H9 (cell line): ENCODE data around the gene SLC2A8. TPM values are rescaled to one million over a fixed set of nuclear protein-coding genes. Genes with fewer than 3 reads are reported as not detected.

Experiments
- DNase-seq: peaks from one replicate; pipeline ENCODE4 v3.0.0-alpha.2; 2017
- H2AFZ ChIP-seq: one replicate; pipeline ENCODE4 v1.6.1; 2013; ENCODE audit warnings: mild to moderate bottlenecking, low read length, control low read depth, moderate library complexity
- H2AK5ac ChIP-seq: 2 replicates; pipeline ENCODE4 v1.6.1; 2013; ENCODE audit warnings: low read length, control low read depth, mixed read lengths; ENCODE audit not compliant: insufficient read length
- H2BK120ac ChIP-seq: one replicate; pipeline ENCODE4 v1.6.1; 2013; ENCODE audit warnings: low read depth, mild to moderate bottlenecking, low read length, control low read depth, inconsistent platforms; ENCODE audit not compliant: poor library complexity, severe bottlenecking
- H2BK12ac ChIP-seq: 2 replicates; pipeline ENCODE4 v1.6.1; 2013; ENCODE audit warnings: low read length, control low read depth, mixed read lengths, low read depth; ENCODE audit not compliant: insufficient read length
- H2BK15ac ChIP-seq: 2 replicates; pipeline ENCODE4 v1.6.1; 2013; ENCODE audit warnings: low read depth, low read length, control low read depth
- H2BK20ac ChIP-seq: one replicate; pipeline ENCODE4 v1.6.1; 2013; ENCODE audit warnings: low read depth, mild to moderate bottlenecking, low read length, control low read depth, inconsistent platforms; ENCODE audit not compliant: poor library complexity, severe bottlenecking
- H2BK5ac ChIP-seq: 2 replicates; pipeline ENCODE4 v1.6.1; 2013; ENCODE audit warnings: low read length, control low read depth, mixed read lengths; ENCODE audit not compliant: insufficient read length
- H3K14ac ChIP-seq: 2 replicates; pipeline ENCODE4 v1.6.1; 2013; ENCODE audit warnings: low read length, control low read depth; ENCODE audit not compliant: insufficient read depth
- H3K18ac ChIP-seq: 2 replicates; pipeline ENCODE4 v1.6.1; 2013; ENCODE audit warnings: low read depth, mild to moderate bottlenecking, mixed read lengths, low read length, control low read depth; ENCODE audit not compliant: insufficient read length
- H3K23ac ChIP-seq: 2 replicates; pipeline ENCODE4 v1.6.1; 2013; ENCODE audit warnings: low read length, control low read depth, mixed read lengths, low read depth; ENCODE audit not compliant: insufficient read length
- H3K23me2 ChIP-seq: 2 replicates; pipeline ENCODE4 v1.6.1; 2013; ENCODE audit warnings: low read depth, mild to moderate bottlenecking, mixed read lengths, low read length, control low read depth; ENCODE audit not compliant: insufficient read length, poor library complexity, severe bottlenecking
- H3K27ac ChIP-seq: 2 replicates; pipeline ENCODE4 v1.5.1; 2013; ENCODE audit warnings: low read length, control low read depth, mixed read lengths, low read depth; ENCODE audit not compliant: insufficient read length
- H3K27me3 ChIP-seq: 2 replicates; pipeline ENCODE4 v1.6.1; 2013; ENCODE audit warnings: low read length, control low read depth, inconsistent platforms; ENCODE audit not compliant: insufficient read depth
- H3K4ac ChIP-seq: 2 replicates; pipeline ENCODE4 v1.6.1; 2013; ENCODE audit warnings: low read depth, mild to moderate bottlenecking, control low read depth, inconsistent platforms, low read length, moderate library complexity
- H3K4me1 ChIP-seq: 2 replicates; pipeline ENCODE4 v1.6.1; 2013; ENCODE audit warnings: low read length, control low read depth, inconsistent platforms; ENCODE audit not compliant: insufficient read depth
- H3K4me2 ChIP-seq: 2 replicates; pipeline ENCODE4 v1.6.1; 2013; ENCODE audit warnings: low read length, control low read depth, mixed read lengths; ENCODE audit not compliant: insufficient read length, insufficient read depth
- H3K56ac ChIP-seq: 2 replicates; pipeline ENCODE4 v1.6.1; 2013; ENCODE audit warnings: low read depth, mild to moderate bottlenecking, mixed read lengths, low read length, control low read depth; ENCODE audit not compliant: insufficient read length
- H3K79me1 ChIP-seq: 2 replicates; pipeline ENCODE4 v1.6.1; 2013; ENCODE audit warnings: low read depth, mild to moderate bottlenecking, moderate library complexity, low read length, control low read depth, inconsistent platforms; ENCODE audit not compliant: insufficient read depth, poor library complexity, severe bottlenecking
- H3K79me2 ChIP-seq: 2 replicates; pipeline ENCODE4 v1.6.1; 2013; ENCODE audit warnings: low read length, control low read depth, inconsistent platforms; ENCODE audit not compliant: insufficient read depth
- H3K9ac ChIP-seq: 2 replicates; pipeline ENCODE4 v1.6.1; 2013; ENCODE audit warnings: low read length, control low read depth, mixed read lengths; ENCODE audit not compliant: insufficient read length; ENCODE audit errors: extremely low read depth
- H3K9me3 ChIP-seq: one replicate; pipeline ENCODE4 v1.6.1; 2013; ENCODE audit warnings: low read depth, low read length, inconsistent platforms; ENCODE audit not compliant: control insufficient read depth
- H3T11ph ChIP-seq: one replicate; pipeline ENCODE4 v1.6.1; 2013; ENCODE audit warnings: mild to moderate bottlenecking, low read length, control low read depth, inconsistent platforms
- H4K20me1 ChIP-seq: one replicate; pipeline ENCODE4 v1.6.1; 2013; ENCODE audit not compliant: control insufficient read depth, insufficient read length, insufficient read depth
- H4K5ac ChIP-seq: 2 replicates; pipeline ENCODE4 v1.6.1; 2013; ENCODE audit warnings: low read depth, mild to moderate bottlenecking, mixed read lengths, low read length, control low read depth; ENCODE audit not compliant: insufficient read length
- H4K8ac ChIP-seq: replicated peaks from 2 replicates; pipeline ENCODE4 v1.6.1; 2013; ENCODE audit warnings: low read length, control low read depth, mixed read lengths, low read depth; ENCODE audit not compliant: insufficient read length
- H4K91ac ChIP-seq: 2 replicates; pipeline ENCODE4 v1.6.1; 2013; ENCODE audit warnings: low read depth, mild to moderate bottlenecking, moderate library complexity, mixed read lengths, low read length, control low read depth; ENCODE audit not compliant: insufficient read length
- H3K27ac Mint-ChIP-seq, 3 experiments: 2 replicates in 2 of 3; 3 replicates in 1 of 3; pipeline ENCODE4 v1.8.0; 2020 to 2021; ENCODE audit warnings: mixed read lengths in 3 of 3, mild to moderate bottlenecking in 1 of 3, moderate library complexity in 1 of 3
- H3K27me3 Mint-ChIP-seq: 2 replicates; pipeline ENCODE4 v1.8.0; 2021; ENCODE audit warnings: low read depth, mild to moderate bottlenecking, moderate library complexity, mixed read lengths
- H3K36me3 Mint-ChIP-seq, 3 experiments: 2 replicates in 2 of 3; 3 replicates in 1 of 3; pipeline ENCODE4 v1.8.0; 2020 to 2021; ENCODE audit warnings: low read depth in 3 of 3, mixed read lengths in 3 of 3; ENCODE audit not compliant: insufficient read depth in 1 of 3
- H3K4me1 Mint-ChIP-seq, 2 experiments: 2 replicates each; pipeline ENCODE4 v1.8.0; 2020; ENCODE audit warnings: mixed read lengths in 2 of 2
- H3K4me3 Mint-ChIP-seq, 2 experiments: 2 replicates in 1 of 2; 3 replicates in 1 of 2; pipeline ENCODE4 v1.8.0; 2020 to 2021; ENCODE audit warnings: mild to moderate bottlenecking in 2 of 2, mixed read lengths in 2 of 2, moderate library complexity in 1 of 2
- H3K9me3 Mint-ChIP-seq, 2 experiments: 2 replicates in 1 of 2; 3 replicates in 1 of 2; pipeline ENCODE4 v1.8.0; 2020; ENCODE audit warnings: mild to moderate bottlenecking in 2 of 2, mixed read lengths in 2 of 2, moderate library complexity in 1 of 2
- CTCF ChIP-seq: fragments of 200-600 bp; sonication (generic); conservative IDR thresholded peaks from 3 replicates; pipeline ENCODE4 v1.8.0; 2021; ENCODE audit warnings: antibody characterized with exemption, mild to moderate bottlenecking
- WGBS: extraction: QIAGEN DNeasy Blood & Tissue Kit; methylation state at CpG from one replicate; pipeline ENCODE4 v1.1.7; 2013; ENCODE audit warnings: missing lambda C conversion rate, low lambda C conversion rate, mixed read lengths; ENCODE audit not compliant: insufficient read length; ENCODE audit errors: extremely low coverage; 5-methylcytosine and 5-hydroxymethylcytosine counted together
- total RNA-seq: library from RNA; stranded (reverse); gene quantifications from 2 replicates; pipeline ENCODE4 v1.2.1, GENCODE V29; 2021

The SLC2A8 gene
- total RNA-seq, 1 experiment from 2014 or later: 38.3 TPM

GRCh38 chr9:127386981-127387380 is 10.0 kb upstream of the SLC2A8 start:
- no peak overlapping the region for H2BK12ac ChIP-seq
- no peak overlapping the region for H2BK120ac ChIP-seq
- Mint-ChIP-seq H3K27me3 (peaks cover 14% of the 10 kb centered on the region; the same call in 1 of the 2 replicates), H3K36me3 (no peaks in the 10 kb centered on the region), H3K4me1 (peaks cover 10 to 16% of the 10 kb centered on the region in 2 experiments), H3K27ac (no peak overlapping the region), H3K9me3 (no peaks in the 10 kb centered on the region), H3K4me3 (no peak overlapping the region)
- no peak overlapping the region for H3K4ac ChIP-seq
- H2AFZ ChIP-seq: no peak overlapping the region
- H3K4me1 ChIP-seq: no peaks in the 10 kb centered on the region; the same call in 1 of the 2 replicates
- 0 out of 2 replicates have a peak, but pooled peaks cover 2% of the 10 kb centered on the region for H3K27me3 ChIP-seq
- H3T11ph ChIP-seq: no peak overlapping the region
- H3K23me2 ChIP-seq: no peaks in the 10 kb centered on the region
- no peak overlapping the region for H3K23ac ChIP-seq
- WGBS: no CpG with 5 or more reads among the region's 10 CpGs
- no peaks in the 10 kb centered on the region for H4K20me1 ChIP-seq
- no peak overlapping the region for H2BK15ac ChIP-seq
- no peaks in the 10 kb centered on the region for H3K79me1 ChIP-seq
- no peak overlapping the region for H2BK5ac ChIP-seq
- H4K8ac ChIP-seq: no peak overlapping the region
- no peak for TF ChIP-seq CTCF
- no peaks in the 10 kb centered on the region for H3K9me3 ChIP-seq
- H4K5ac ChIP-seq: no peak overlapping the region
- H3K4me2 ChIP-seq: no peak overlapping the region
- no peak overlapping the region for H3K27ac ChIP-seq
- H2AK5ac ChIP-seq: no peak overlapping the region
- H4K91ac ChIP-seq: no peak overlapping the region
- H3K79me2 ChIP-seq: no peaks in the 10 kb centered on the region
- no peak for DNase-seq
- no peak overlapping the region for H2BK20ac ChIP-seq
- no peak overlapping the region for H3K18ac ChIP-seq
- no peak overlapping the region for H3K14ac ChIP-seq
- H3K56ac ChIP-seq: no peak overlapping the region
- H3K9ac ChIP-seq: no peak overlapping the region
